ENCODE measurements around the gene KIF16B. TPM values are rescaled to one million over a fixed set of nuclear protein-coding genes. Genes with fewer than 3 reads are reported as not detected.

The KIF16B gene
- total and polyA plus RNA-seq, 2 of the 8 experiments (the other 6 are each of a cell fraction or from before 2014, with no cell fraction given), result 3.0 to 9.2 TPM

GRCh38 chr20:16575390-16576140, 2.3 kb upstream of the KIF16B start:
- no peaks in the 10 kb centered on the region for H4K20me1 ChIP-seq (replicated peaks in 1 of 2; ENCODE audit: control insufficient read depth in 1 of 2, insufficient read depth in 2 of 2, low read length in 2 of 2)
- H2AFZ ChIP-seq (ENCODE audit: low read length), result peak overlapping the region; percentile 45
- no peaks in the 10 kb centered on the region; the same call in 1 of the 2 replicates for H3K79me1 ChIP-seq (ENCODE audit: low read depth, low read length)
- peaks cover 10% of the 10 kb centered on the region for H3K23me2 ChIP-seq (ENCODE audit: low read depth, low read length)
- 41% methylated on average over 17 of the region's 18 CpGs; no CpG with 5 or more reads in 1 of the 2 experiments for WGBS, 2 experiments (ENCODE audit: extremely low coverage in 1 of 2, insufficient coverage in 1 of 2, insufficient read length in 1 of 2, insufficient replicate concordance in 2 of 2, low coverage in 1 of 2, low lambda C conversion rate in 2 of 2, missing lambda C conversion rate in 1 of 2)
- FAIRE-seq (no peak), DNase-seq (ENCODE audit: low read depth in 1 of 2, low spot score in 2 of 2) (no peak)
- H3K4me2 ChIP-seq (ENCODE audit: insufficient read depth in 1 of 2, low read depth in 2 of 2, low read length in 2 of 2), result peak overlapping the region; percentile 75 to 83
- H3K36me3 ChIP-seq (ENCODE audit: control insufficient read depth in 2 of 4, insufficient read depth in 4 of 4, low read length in 3 of 4), result no peaks in the 10 kb centered on the region; a peak in 1 of 8 replicates
- peaks cover 0 to 5% of the 10 kb centered on the region in 2 experiments; a peak in 2 of 4 replicates for H3K79me2 ChIP-seq (ENCODE audit: control insufficient read depth in 1 of 2, insufficient read depth in 2 of 2, low read length in 2 of 2)
- H2BK5ac ChIP-seq (ENCODE audit: low read depth, low read length), result no peak overlapping the region
- 0 out of 2 replicates have a peak overlapping the region, but pooled peaks have one; percentile 29 for H2BK15ac ChIP-seq (ENCODE audit: low read length)
- peak overlapping the region in 1 of 4 experiments; percentile 2; a peak in 1 of 7 replicates for H3K9ac ChIP-seq (replicated peaks in 1 of 4; ENCODE audit: extremely low read depth in 1 of 4, low read depth in 3 of 4, low read length in 3 of 4)
- H3K23ac ChIP-seq (ENCODE audit: insufficient read length), result no peak overlapping the region
- H3K4me3 ChIP-seq (ENCODE audit: extremely low read depth in 1 of 4, insufficient read depth in 2 of 4, low read depth in 3 of 4, low read length in 4 of 4), result peak overlapping the region; percentile 51 to 78 (median 62)
- no peaks in the 10 kb centered on the region for H3K27me3 ChIP-seq (replicated peaks in 1 of 4; ENCODE audit: control insufficient read depth in 3 of 4, extremely low read depth in 1 of 4, insufficient read depth in 3 of 4, low read length in 3 of 4)
- H2BK120ac ChIP-seq (replicated peaks; ENCODE audit: low read depth, low read length), result no peak overlapping the region
- CTCF ChIA-PET (ENCODE audit: partially characterized antibody), result interaction anchor here (0.8 to 1.5 kb wide), 4 partner anchors 13 to 56 kb away, joined by 3 to 4 read pairs (median 3); no protein-coding TSS in a partner anchor
- no peak overlapping the region for H4K5ac ChIP-seq (ENCODE audit: insufficient read length, low read depth, low read length)
- no peak overlapping the region for H4K8ac ChIP-seq (ENCODE audit: extremely low read depth, insufficient read depth, low read length)
- no peak overlapping the region for H3K27ac ChIP-seq (ENCODE audit: low read depth, low read length)
- no peak overlapping the region for H3K18ac ChIP-seq (ENCODE audit: extremely low read depth, low read length)
- no peak overlapping the region for H2BK20ac ChIP-seq (ENCODE audit: low read length)
- H2BK12ac ChIP-seq (ENCODE audit: low read depth, low read length), result no peak overlapping the region
- POLR2A ChIA-PET (ENCODE audit: partially characterized antibody), result interaction anchor here (0.5 to 1.5 kb wide), 2 partner anchors 13 to 169 kb away, joined by 3 to 5 read pairs; no protein-coding TSS in a partner anchor
- no peak overlapping the region for H3K56ac ChIP-seq (replicated peaks; ENCODE audit: insufficient read length, low read depth, low read length)
- no peak overlapping the region for H4K91ac ChIP-seq (replicated peaks; ENCODE audit: insufficient read length, low read length)
- peaks cover 0 to 7% (median 3%) of the 10 kb centered on the region in 4 experiments; a peak in 2 of 7 replicates for H3K4me1 ChIP-seq (replicated peaks in 1 of 4; ENCODE audit: control insufficient read depth in 3 of 4, insufficient read depth in 4 of 4, low read length in 3 of 4)
- H3K9me3 ChIP-seq (ENCODE audit: insufficient read depth in 2 of 2, low read depth in 1 of 2, low read length in 1 of 2), result no peaks in the 10 kb centered on the region
- no peak overlapping the region for H3K14ac ChIP-seq (ENCODE audit: insufficient read length)
- no peak overlapping the region for H2AK5ac ChIP-seq (ENCODE audit: low read depth, low read length)
- no peak overlapping the region for H3K4ac ChIP-seq (replicated peaks; ENCODE audit: insufficient read length, low read depth, low read length)
- TF ChIP-seq EP300 (IDR thresholded peaks at IDR 0.05; ENCODE audit: borderline replicate concordance in 1 of 2, low read depth in 2 of 2, low read length in 2 of 2) (no peak), POLR2A (IDR thresholded peaks at IDR 0.05; ENCODE audit: control extremely low read depth in 1 of 2, low read depth in 2 of 2, low read length in 2 of 2) (no peak), MAFK (IDR thresholded peaks at IDR 0.05; ENCODE audit: low read depth, low read length) (no peak), HDAC2 (IDR thresholded peaks at IDR 0.05; ENCODE audit: borderline replicate concordance in 1 of 2, low read depth in 2 of 2, low read length in 2 of 2) (no peak), SP4 (IDR thresholded peaks at IDR 0.05; ENCODE audit: low read length) (no peak), FOSL1 (IDR thresholded peaks at IDR 0.05; ENCODE audit: insufficient read depth, low read depth, low read length) (no peak), TAF1 (IDR thresholded peaks at IDR 0.05; ENCODE audit: low read depth, low read length) (no peak), PHF8 (conservative IDR thresholded peaks at IDR 0.05; ENCODE audit: low read depth, low read length) (no peak), TAF7 (optimal IDR thresholded peaks at IDR 0.05; ENCODE audit: borderline replicate concordance, low read depth, low read length) (no peak)
- TF ChIP-seq, protein P1, sequence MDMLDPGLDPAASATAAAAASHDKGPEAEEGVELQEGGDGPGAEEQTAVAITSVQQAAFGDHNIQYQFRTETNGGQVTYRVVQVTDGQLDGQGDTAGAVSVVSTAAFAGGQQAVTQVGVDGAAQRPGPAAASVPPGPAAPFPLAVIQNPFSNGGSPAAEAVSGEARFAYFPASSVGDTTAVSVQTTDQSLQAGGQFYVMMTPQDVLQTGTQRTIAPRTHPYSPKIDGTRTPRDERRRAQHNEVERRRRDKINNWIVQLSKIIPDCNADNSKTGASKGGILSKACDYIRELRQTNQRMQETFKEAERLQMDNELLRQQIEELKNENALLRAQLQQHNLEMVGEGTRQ (IDR thresholded peaks at IDR 0.05; ENCODE audit: low read length), result no peak

Measured in H1 (cell line).